SK-N-SH (cell line): ENCODE measurements around the gene BCL6B. TPM values are rescaled to one million over a fixed set of nuclear protein-coding genes. Genes with fewer than 3 reads are reported as not detected.

Experiments
- CTCF ChIA-PET: fragments of 300-600, 350-600 bp; formaldehyde crosslinking; extraction: SDS; loops from one replicate; lab custom pipeline; 2021; lab: Yijun Ruan, JAX
- POLR2A ChIA-PET: fragments of 350-600 bp; sonication (Branson Sonifier 250); formaldehyde crosslinking; extraction: SDS; loops from one replicate; lab custom pipeline; 2020; ENCODE audit warnings: antibody characterized with exemption, inconsistent platforms; lab: Yijun Ruan, JAX
- DNase-seq: peaks from one replicate; pipeline ENCODE4 v3.0.0; 2012
- H2AFZ ChIP-seq: fragments of 200-600 bp; sonication (generic); 2 replicates; pipeline ENCODE4 v1.8.1; 2016; ENCODE audit warnings: antibody characterized with exemption, mild to moderate bottlenecking, low read depth
- H3F3A ChIP-seq: fragments of 200-600 bp; sonication (generic); replicated peaks from 2 replicates; pipeline ENCODE3; 2016; ENCODE audit warnings: antibody characterized with exemption, mild to moderate bottlenecking; ENCODE audit not compliant: insufficient read depth
- H3K27ac ChIP-seq, 2 experiments: fragments of 200-500 bp in 1 of 2; fragments of 200-600 bp in 1 of 2; sonication (Bioruptor generic) in 1 of 2; sonication (generic), shearing (Covaris generic) in 1 of 2; 2 replicates each; pipeline versions ENCODE4 v1.5.1 to v1.6.1; 2014 to 2016; ENCODE audit warnings: low read depth in 2 of 2, inconsistent platforms in 1 of 2, low read length in 1 of 2, mild to moderate bottlenecking in 1 of 2, mixed read lengths in 1 of 2
- H3K27me3 ChIP-seq: fragments of 200-600 bp; sonication (generic), shearing (Covaris generic); 2 replicates; pipeline ENCODE4 v1.6.1; 2016; ENCODE audit warnings: mixed run types; ENCODE audit not compliant: insufficient read depth
- H3K36me3 ChIP-seq, 2 experiments: fragments of 200-500 bp in 1 of 2; fragments of 200-600 bp in 1 of 2; sonication (Bioruptor generic) in 1 of 2; sonication (generic) in 1 of 2; replicated peaks in 1 of 2; 2 replicates each; pipeline versions ENCODE3 to v1.5.1; 2014 to 2016; ENCODE audit warnings: low read length in 1 of 2, mild to moderate bottlenecking in 1 of 2; ENCODE audit not compliant: insufficient read depth in 2 of 2, control insufficient read depth in 1 of 2
- H3K4me1 ChIP-seq, 2 experiments: fragments of 200-500 bp in 1 of 2; fragments of 200-600 bp in 1 of 2; sonication (Bioruptor generic) in 1 of 2; sonication (generic), shearing (Covaris generic) in 1 of 2; 2 replicates each; pipeline versions ENCODE4 v1.5.1 to v1.6.1; 2014 to 2016; ENCODE audit warnings: low read depth in 1 of 2, low read length in 1 of 2, mixed run types in 1 of 2; ENCODE audit not compliant: insufficient read depth in 2 of 2, control insufficient read depth in 1 of 2
- H3K4me2 ChIP-seq: fragments of 200-600 bp; sonication (generic), shearing (Covaris generic); 2 replicates; pipeline ENCODE4 v1.6.1; 2017; ENCODE audit warnings: mixed run types
- H3K4me3 ChIP-seq, 2 experiments: fragments of 200-500 bp in 1 of 2; fragments of 200-600 bp in 1 of 2; sonication (Bioruptor generic) in 1 of 2; sonication (generic), shearing (Covaris generic) in 1 of 2; 2 replicates each; pipeline versions ENCODE4 v1.5.1 to v1.8.1; 2014 to 2016; ENCODE audit warnings: low read depth in 2 of 2, inconsistent platforms in 1 of 2, low read length in 1 of 2, mild to moderate bottlenecking in 1 of 2, mixed read lengths in 1 of 2, moderate library complexity in 1 of 2
- H3K79me2 ChIP-seq: fragments of 200-600 bp; sonication (generic); 2 replicates; pipeline ENCODE4 v1.8.1; 2017; ENCODE audit warnings: mild to moderate bottlenecking; ENCODE audit not compliant: insufficient read depth
- H3K9ac ChIP-seq: fragments of 200-600 bp; sonication (generic); 2 replicates; pipeline ENCODE4 v1.6.1; 2017; ENCODE audit warnings: mixed run types
- H3K9me2 ChIP-seq: fragments of 200-600 bp; sonication (generic); 2 replicates; pipeline ENCODE4 v1.6.1; 2017; ENCODE audit warnings: mixed run types
- H3K9me3 ChIP-seq: fragments of 200-600 bp; sonication (generic); 2 replicates; pipeline ENCODE4 v1.6.1; 2017; ENCODE audit warnings: mixed run types, mild to moderate bottlenecking, moderate library complexity
- H4K20me1 ChIP-seq: fragments of 200-600 bp; sonication (generic); 2 replicates; pipeline ENCODE4 v1.6.1; 2017; ENCODE audit warnings: mild to moderate bottlenecking, mixed run types; ENCODE audit not compliant: insufficient read depth
- CHD2 ChIP-seq: fragments of 150-350 bp; IDR thresholded peaks from 2 replicates; pipeline ENCODE4 v1.6.1; 2018; ENCODE audit warnings: low read length; ENCODE audit not compliant: partially characterized antibody
- ELF1 ChIP-seq: IDR thresholded peaks from 2 replicates; pipeline ENCODE4 v1.4.0; 2012
- FOSL2 ChIP-seq: IDR thresholded peaks from 2 replicates; pipeline ENCODE4 v1.4.0; 2012; ENCODE audit warnings: low read depth, mild to moderate bottlenecking, moderate library complexity, borderline replicate concordance
- GATA2 ChIP-seq: sonication (generic); formaldehyde crosslinking; IDR thresholded peaks from 2 replicates; pipeline ENCODE4 v1.5.0; 2020; ENCODE audit warnings: mild to moderate bottlenecking, missing genetic modification reagents
- IRF3 ChIP-seq: fragments of 150-350 bp; IDR thresholded peaks from 2 replicates; pipeline ENCODE4 v1.6.1; 2016; ENCODE audit warnings: mild to moderate bottlenecking, low read depth, low read length
- JUND ChIP-seq: IDR thresholded peaks from 2 replicates; pipeline ENCODE4 v1.4.0; 2012
- MEF2A ChIP-seq: IDR thresholded peaks from 2 replicates; pipeline ENCODE4 v1.4.0; 2012; ENCODE audit warnings: low read depth, borderline replicate concordance
- MXI1 ChIP-seq: IDR thresholded peaks from 2 replicates; pipeline ENCODE4 v1.6.1; 2012; ENCODE audit warnings: mild to moderate bottlenecking, low read depth, low read length, improper control_type of control experiment
- NFIC ChIP-seq: IDR thresholded peaks from 2 replicates; pipeline ENCODE4 v1.4.0; 2012; ENCODE audit warnings: borderline replicate concordance
- POLR2AphosphoS5 ChIP-seq: IDR thresholded peaks from 2 replicates; pipeline ENCODE4 v1.6.1; 2012; ENCODE audit warnings: low read depth, low read length
- RXRA ChIP-seq: IDR thresholded peaks from 2 replicates; pipeline ENCODE4 v1.4.0; 2012; ENCODE audit warnings: low read depth, mild to moderate bottlenecking, borderline replicate concordance
- TCF12 ChIP-seq: IDR thresholded peaks from 2 replicates; pipeline ENCODE4 v1.4.0; 2012
- USF2 ChIP-seq: fragments of 150-350 bp; IDR thresholded peaks from 2 replicates; pipeline ENCODE4 v1.6.1; 2017; ENCODE audit warnings: antibody characterized with exemption, low read length, low read depth, borderline replicate concordance
- ZBTB33 ChIP-seq: IDR thresholded peaks from 2 replicates; pipeline ENCODE4 v1.4.0; 2012; ENCODE audit warnings: low read depth, borderline replicate concordance
- WGBS: methylation state at CpG from one replicate; pipeline ENCODE4 v1.1.6; 2017; ENCODE audit warnings: low lambda C conversion rate; 5-methylcytosine and 5-hydroxymethylcytosine counted together
- polyA plus RNA-seq, 3 experiments: library from polyadenylated mRNA; depleted of rRNA; stranded (reverse); fragments of >200 nt; gene quantifications; 2 replicates each; pipeline ENCODE4 v1.2.3, GENCODE V29; 2012
- TF ChIP-seq, protein P1 (sequence below): IDR thresholded peaks from 2 replicates; pipeline ENCODE4 v1.4.0; 2012; ENCODE audit warnings: low read depth, borderline replicate concordance
- TF ChIP-seq, protein P2 (sequence below): IDR thresholded peaks from 2 replicates; pipeline ENCODE4 v1.6.1; 2012; ENCODE audit warnings: mild to moderate bottlenecking, low read depth, low read length, moderate library complexity

The BCL6B gene
- polyA plus RNA-seq, 1 of the 3 experiments (the other 2 are of a cell fraction): 0.02 TPM

- H3K4me1 ChIP-seq: peaks cover 0 to 9% of the 10 kb centered on the region in 2 experiments; a peak in 1 of 4 replicates
- H3K27ac ChIP-seq: no peak overlapping the region
- CTCF ChIA-PET: interaction anchor here (2.0 to 6.3 kb wide), 5 partner anchors 11 to 113 kb away, joined by 8 to 37 read pairs (median 15); no protein-coding TSS in a partner anchor
- H3F3A ChIP-seq: peaks cover 4% of the 10 kb centered on the region
- peak; percentile 59 for DNase-seq
- H3K9me3 ChIP-seq: no peaks in the 10 kb centered on the region
- H3K9ac ChIP-seq: no peak overlapping the region
- H3K9me2 ChIP-seq: no peaks in the 10 kb centered on the region
- WGBS: 14% methylated on average over 4 of the region's 4 CpGs
- TF ChIP-seq CHD2 (no peak), TCF12 (no peak), GATA2 (CRISPR knock-in tag) (peak; percentile 63; the same call in 1 of the 2 replicates)
- TF ChIP-seq, protein P1, sequence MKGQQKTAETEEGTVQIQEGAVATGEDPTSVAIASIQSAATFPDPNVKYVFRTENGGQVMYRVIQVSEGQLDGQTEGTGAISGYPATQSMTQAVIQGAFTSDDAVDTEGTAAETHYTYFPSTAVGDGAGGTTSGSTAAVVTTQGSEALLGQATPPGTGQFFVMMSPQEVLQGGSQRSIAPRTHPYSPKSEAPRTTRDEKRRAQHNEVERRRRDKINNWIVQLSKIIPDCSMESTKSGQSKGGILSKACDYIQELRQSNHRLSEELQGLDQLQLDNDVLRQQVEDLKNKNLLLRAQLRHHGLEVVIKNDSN: no peak
- TF ChIP-seq, protein P2, sequence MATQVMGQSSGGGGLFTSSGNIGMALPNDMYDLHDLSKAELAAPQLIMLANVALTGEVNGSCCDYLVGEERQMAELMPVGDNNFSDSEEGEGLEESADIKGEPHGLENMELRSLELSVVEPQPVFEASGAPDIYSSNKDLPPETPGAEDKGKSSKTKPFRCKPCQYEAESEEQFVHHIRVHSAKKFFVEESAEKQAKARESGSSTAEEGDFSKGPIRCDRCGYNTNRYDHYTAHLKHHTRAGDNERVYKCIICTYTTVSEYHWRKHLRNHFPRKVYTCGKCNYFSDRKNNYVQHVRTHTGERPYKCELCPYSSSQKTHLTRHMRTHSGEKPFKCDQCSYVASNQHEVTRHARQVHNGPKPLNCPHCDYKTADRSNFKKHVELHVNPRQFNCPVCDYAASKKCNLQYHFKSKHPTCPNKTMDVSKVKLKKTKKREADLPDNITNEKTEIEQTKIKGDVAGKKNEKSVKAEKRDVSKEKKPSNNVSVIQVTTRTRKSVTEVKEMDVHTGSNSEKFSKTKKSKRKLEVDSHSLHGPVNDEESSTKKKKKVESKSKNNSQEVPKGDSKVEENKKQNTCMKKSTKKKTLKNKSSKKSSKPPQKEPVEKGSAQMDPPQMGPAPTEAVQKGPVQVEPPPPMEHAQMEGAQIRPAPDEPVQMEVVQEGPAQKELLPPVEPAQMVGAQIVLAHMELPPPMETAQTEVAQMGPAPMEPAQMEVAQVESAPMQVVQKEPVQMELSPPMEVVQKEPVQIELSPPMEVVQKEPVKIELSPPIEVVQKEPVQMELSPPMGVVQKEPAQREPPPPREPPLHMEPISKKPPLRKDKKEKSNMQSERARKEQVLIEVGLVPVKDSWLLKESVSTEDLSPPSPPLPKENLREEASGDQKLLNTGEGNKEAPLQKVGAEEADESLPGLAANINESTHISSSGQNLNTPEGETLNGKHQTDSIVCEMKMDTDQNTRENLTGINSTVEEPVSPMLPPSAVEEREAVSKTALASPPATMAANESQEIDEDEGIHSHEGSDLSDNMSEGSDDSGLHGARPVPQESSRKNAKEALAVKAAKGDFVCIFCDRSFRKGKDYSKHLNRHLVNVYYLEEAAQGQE: no peak
- peaks cover 27% of the 10 kb centered on the region for H3K27me3 ChIP-seq
- POLR2A ChIA-PET: interaction anchor here (0.5 kb wide), 1 partner anchor 200 kb away, joined by 4 read pairs; no protein-coding TSS in a partner anchor
- H3K36me3 ChIP-seq: no peaks in the 10 kb centered on the region
- H3K4me3 ChIP-seq: no peak overlapping the region
- no peak overlapping the region for H3K4me2 ChIP-seq
- H4K20me1 ChIP-seq: no peaks in the 10 kb centered on the region
- no peak overlapping the region for H2AFZ ChIP-seq
- H3K79me2 ChIP-seq: no peaks in the 10 kb centered on the region
Observed at GRCh38 chr17:7064261-7064660, 41.4 kb downstream of the BCL6B start.

DNA sequence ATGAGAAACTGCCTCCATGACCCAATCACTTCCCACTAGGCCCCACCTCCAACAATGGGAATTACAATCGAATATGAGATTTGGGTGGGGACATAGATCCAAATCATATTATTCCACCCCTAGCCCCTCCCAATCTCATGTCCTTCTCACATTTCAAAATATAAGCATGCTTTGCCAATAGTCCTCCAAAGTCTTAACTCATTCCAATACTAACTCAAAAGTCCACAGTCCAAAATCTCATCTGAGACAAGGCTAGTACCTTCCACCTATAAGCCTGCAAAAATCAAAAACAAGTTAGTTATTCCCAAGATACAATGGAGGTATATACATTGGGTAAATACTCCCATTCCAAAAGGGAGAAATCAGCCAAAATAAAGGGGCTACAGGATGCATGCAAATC lies 44.3 kb downstream of the BCL6B start:
- Histone ChIP-seq H3K79me2 (no peaks in the 10 kb centered on the region), H3K27ac (no peak overlapping the region), H4K20me1 (no peaks in the 10 kb centered on the region), H3K4me1 (peaks cover 0 to 9% of the 10 kb centered on the region in 2 experiments; a peak in 1 of 4 replicates), H3F3A (no peaks in the 10 kb centered on the region), H3K9ac (no peak overlapping the region), H3K36me3 (no peaks in the 10 kb centered on the region), H3K9me2 (no peaks in the 10 kb centered on the region), H3K27me3 (peaks cover 29% of the 10 kb centered on the region), H2AFZ (no peak overlapping the region), H3K9me3 (no peaks in the 10 kb centered on the region), H3K4me2 (no peak overlapping the region), H3K4me3 (no peak overlapping the region)
- no peak for DNase-seq
- ChIA-PET POLR2A (no interaction called here), CTCF (interaction anchor here (1.4 to 6.3 kb wide), 2 partner anchors 14 to 21 kb away, joined by 4 to 37 read pairs; no protein-coding TSS in a partner anchor)
- TF ChIP-seq MEF2A (no peak), POLR2AphosphoS5 (no peak), ELF1 (no peak), MXI1 (no peak), USF2 (no peak), CHD2 (no peak), GATA2 (CRISPR knock-in tag) (no peak), JUND (no peak), ZBTB33 (no peak), IRF3 (no peak), RXRA (no peak), FOSL2 (no peak), NFIC (no peak)
- 5% methylated on average over 1 of the region's 1 CpG for WGBS
